ENCODE measurements around the gene SLC25A52. TPM values are rescaled to one million over a fixed set of nuclear protein-coding genes. Genes with fewer than 3 reads are reported as not detected.

Gene SLC25A52
- total RNA-seq, 1 experiment from 2014 or later, result not detected

DNA sequence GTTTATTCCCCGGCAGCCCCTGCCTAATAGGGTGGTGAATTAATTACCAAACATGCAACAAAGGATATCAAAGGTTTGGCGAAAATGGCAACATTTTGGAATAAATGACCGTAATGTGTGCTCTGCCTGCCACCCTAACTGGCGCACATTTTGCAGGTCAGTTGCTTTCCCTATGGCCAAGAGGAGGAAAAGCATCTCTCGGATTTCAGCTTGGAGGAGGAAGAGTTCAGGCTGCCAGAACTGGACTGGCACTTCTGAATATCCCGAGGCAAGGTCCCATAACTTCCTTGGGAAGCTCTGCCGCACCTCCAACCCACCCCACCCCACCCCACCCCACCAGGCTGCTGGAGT is 37.1 kb downstream of the SLC25A52 start:
- H3K27me3 ChIP-seq (ENCODE audit: insufficient read depth, low read length), result no peaks in the 10 kb centered on the region
- no peak overlapping the region for H2BK5ac ChIP-seq (ENCODE audit: insufficient read length, low read length)
- no peak overlapping the region for H2BK15ac ChIP-seq (ENCODE audit: low read depth, low read length)
- no peak overlapping the region for H2BK120ac ChIP-seq (ENCODE audit: low read depth, low read length, poor library complexity, severe bottlenecking)
- Mint-ChIP-seq H3K4me3 (no peak overlapping the region), H3K9me3 (peaks cover 11 to 12% of the 10 kb centered on the region in 2 experiments), H3K27ac (no peak overlapping the region), H3K36me3 (ENCODE audit: insufficient read depth in 1 of 3, low read depth in 3 of 3) (peaks cover 7 to 12% (median 11%) of the 10 kb centered on the region in 3 experiments; a peak in 6 of 7 replicates), H3K4me1 (peaks cover 3 to 7% of the 10 kb centered on the region in 2 experiments), H3K27me3 (ENCODE audit: low read depth) (peaks cover 4% of the 10 kb centered on the region; the same call in 1 of the 2 replicates)
- H4K91ac ChIP-seq (ENCODE audit: insufficient read length, low read depth, low read length), result no peak overlapping the region
- no peaks in the 10 kb centered on the region for H3K79me2 ChIP-seq (ENCODE audit: insufficient read depth, low read length)
- H2BK12ac ChIP-seq (ENCODE audit: insufficient read length, low read depth, low read length), result no peak overlapping the region
- H3K9ac ChIP-seq (ENCODE audit: extremely low read depth, insufficient read length, low read length), result no peak overlapping the region
- H3K18ac ChIP-seq (ENCODE audit: insufficient read length, low read depth, low read length), result no peak overlapping the region
- H3K4me2 ChIP-seq (ENCODE audit: insufficient read depth, insufficient read length, low read length), result no peak overlapping the region
- no peak overlapping the region for H3T11ph ChIP-seq (ENCODE audit: low read length)
- no peaks in the 10 kb centered on the region for H3K9me3 ChIP-seq (ENCODE audit: control insufficient read depth, low read depth, low read length)
- no peak overlapping the region for H2BK20ac ChIP-seq (ENCODE audit: low read depth, low read length, poor library complexity, severe bottlenecking)
- H2AFZ ChIP-seq (ENCODE audit: low read length), result no peak overlapping the region
- no peak overlapping the region for H3K27ac ChIP-seq (ENCODE audit: insufficient read length, low read depth, low read length)
- no peaks in the 10 kb centered on the region for H3K79me1 ChIP-seq (ENCODE audit: insufficient read depth, low read depth, low read length, poor library complexity, severe bottlenecking)
- TF ChIP-seq, protein P1, sequence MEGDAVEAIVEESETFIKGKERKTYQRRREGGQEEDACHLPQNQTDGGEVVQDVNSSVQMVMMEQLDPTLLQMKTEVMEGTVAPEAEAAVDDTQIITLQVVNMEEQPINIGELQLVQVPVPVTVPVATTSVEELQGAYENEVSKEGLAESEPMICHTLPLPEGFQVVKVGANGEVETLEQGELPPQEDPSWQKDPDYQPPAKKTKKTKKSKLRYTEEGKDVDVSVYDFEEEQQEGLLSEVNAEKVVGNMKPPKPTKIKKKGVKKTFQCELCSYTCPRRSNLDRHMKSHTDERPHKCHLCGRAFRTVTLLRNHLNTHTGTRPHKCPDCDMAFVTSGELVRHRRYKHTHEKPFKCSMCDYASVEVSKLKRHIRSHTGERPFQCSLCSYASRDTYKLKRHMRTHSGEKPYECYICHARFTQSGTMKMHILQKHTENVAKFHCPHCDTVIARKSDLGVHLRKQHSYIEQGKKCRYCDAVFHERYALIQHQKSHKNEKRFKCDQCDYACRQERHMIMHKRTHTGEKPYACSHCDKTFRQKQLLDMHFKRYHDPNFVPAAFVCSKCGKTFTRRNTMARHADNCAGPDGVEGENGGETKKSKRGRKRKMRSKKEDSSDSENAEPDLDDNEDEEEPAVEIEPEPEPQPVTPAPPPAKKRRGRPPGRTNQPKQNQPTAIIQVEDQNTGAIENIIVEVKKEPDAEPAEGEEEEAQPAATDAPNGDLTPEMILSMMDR (conservative IDR thresholded peaks at IDR 0.05), result no peak
- no peak overlapping the region for H4K5ac ChIP-seq (ENCODE audit: insufficient read length, low read depth, low read length)
- no peaks in the 10 kb centered on the region for H3K4me1 ChIP-seq (ENCODE audit: insufficient read depth, low read length)
- no peak overlapping the region for H3K14ac ChIP-seq (ENCODE audit: insufficient read depth, low read length)
- H2AK5ac ChIP-seq (ENCODE audit: insufficient read length, low read length), result no peak overlapping the region
- WGBS (ENCODE audit: extremely low coverage, insufficient read length, low lambda C conversion rate), result no CpG with 5 or more reads among the region's 7 CpGs
- H4K20me1 ChIP-seq (ENCODE audit: control insufficient read depth, insufficient read depth, insufficient read length), result no peaks in the 10 kb centered on the region
- H3K56ac ChIP-seq (ENCODE audit: insufficient read length, low read depth, low read length), result no peak overlapping the region
- H3K4ac ChIP-seq (ENCODE audit: low read depth, low read length), result no peak overlapping the region
- no peak overlapping the region for H3K23ac ChIP-seq (ENCODE audit: insufficient read length, low read depth, low read length)
- no peak overlapping the region for H4K8ac ChIP-seq (replicated peaks; ENCODE audit: insufficient read length, low read depth, low read length)
- no peak for DNase-seq
- no peaks in the 10 kb centered on the region for H3K23me2 ChIP-seq (ENCODE audit: insufficient read length, low read depth, low read length, poor library complexity, severe bottlenecking)
